Activated CD4-positive, alpha-beta T cell treated with anti-CD3 and anti-CD28 coated beads, Interleukin-2, Interleukin-6, amounts not matched to agents 100 ng/mL and 50 ng/mL, durations not matched to agents 16 hours and 8 hours (primary cell): ENCODE measurements around the gene ZBTB20.

Source experiments
- DNase-seq: peaks from one replicate; pipeline ENCODE4 v3.0.0-alpha.2; 2020

Gene ZBTB20

DNA sequence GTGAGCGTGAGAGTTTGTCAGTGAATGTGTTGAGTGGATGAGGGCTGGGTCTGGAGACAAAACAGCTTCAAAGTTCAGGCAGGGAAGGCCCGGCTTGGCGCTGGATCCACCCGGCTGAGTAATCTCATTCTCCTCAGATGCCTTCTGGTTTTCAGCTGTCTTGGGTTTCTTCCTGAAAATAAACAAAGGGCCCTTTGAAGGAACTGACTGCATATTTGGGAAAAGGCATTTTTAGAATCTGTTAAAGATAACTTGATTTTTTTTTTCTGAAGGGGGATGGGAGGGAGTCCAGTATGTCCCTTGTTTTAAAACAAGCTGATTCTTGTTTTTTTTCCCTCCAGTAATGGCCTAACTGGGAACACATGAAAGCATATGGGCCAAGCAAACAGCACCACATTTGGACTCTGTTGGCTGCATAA lies 766.8 kb downstream of the ZBTB20 start:
- DNase-seq: no peak

DNA sequence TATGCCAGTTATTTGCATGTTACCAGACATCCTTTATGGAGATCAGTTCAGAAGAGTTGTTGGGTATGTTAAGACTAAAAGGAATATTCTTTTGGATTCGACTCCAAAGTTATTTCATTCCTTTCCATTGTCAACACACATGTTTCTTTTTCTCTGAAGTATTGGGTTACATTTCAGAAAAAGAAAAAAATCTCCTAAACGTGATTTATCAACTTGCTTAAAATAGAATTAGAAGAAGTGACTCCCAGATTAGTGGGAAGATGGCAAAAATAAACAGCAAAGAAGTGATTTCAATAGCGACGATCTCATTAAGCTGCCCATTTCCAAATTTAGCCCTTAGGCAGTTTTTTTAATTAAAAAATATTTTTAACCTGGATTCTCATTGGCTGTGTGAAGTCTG lies 767.8 kb downstream of the ZBTB20 start:
- DNase-seq: no peak

DNA sequence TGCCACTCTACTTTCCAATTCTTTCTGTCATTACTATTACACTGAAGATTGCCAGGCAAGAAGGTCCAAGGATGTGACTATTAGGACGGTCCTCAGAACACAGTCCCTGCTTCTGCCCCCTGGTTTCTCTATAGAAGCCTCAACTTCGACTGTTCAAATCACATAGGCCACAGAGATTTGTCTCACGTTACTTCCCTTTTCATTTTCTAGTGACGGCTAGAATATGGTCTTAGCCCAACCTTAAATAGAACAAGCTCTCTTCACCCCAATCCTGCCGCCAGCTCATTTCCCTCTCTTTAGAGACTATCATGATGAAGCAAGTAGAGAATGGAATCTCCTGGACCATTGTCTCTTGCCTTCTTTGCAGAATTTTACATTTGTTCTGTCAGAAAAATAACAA lies 768.3 kb downstream of the ZBTB20 start:
- DNase-seq: no peak

DNA sequence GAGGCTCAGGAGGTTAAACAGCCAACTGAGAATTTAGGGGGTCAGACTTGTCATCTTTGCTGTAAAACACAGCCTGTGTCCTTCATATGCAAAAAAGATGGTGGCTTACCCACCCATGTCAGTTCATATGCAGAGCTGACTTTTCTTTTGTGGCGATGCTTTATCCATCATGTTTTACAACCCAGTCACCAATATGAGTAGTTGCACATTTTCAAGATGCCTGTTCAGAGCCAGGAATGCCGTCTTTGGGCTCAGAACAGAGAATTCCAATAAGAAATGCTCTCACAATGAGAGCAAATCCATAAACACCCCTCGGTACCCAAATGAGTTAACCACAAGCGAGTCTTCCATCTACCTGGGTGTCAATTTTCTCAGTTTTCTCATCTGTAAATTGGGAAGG lies 769.7 kb downstream of the ZBTB20 start:
- DNase-seq: no peak

DNA sequence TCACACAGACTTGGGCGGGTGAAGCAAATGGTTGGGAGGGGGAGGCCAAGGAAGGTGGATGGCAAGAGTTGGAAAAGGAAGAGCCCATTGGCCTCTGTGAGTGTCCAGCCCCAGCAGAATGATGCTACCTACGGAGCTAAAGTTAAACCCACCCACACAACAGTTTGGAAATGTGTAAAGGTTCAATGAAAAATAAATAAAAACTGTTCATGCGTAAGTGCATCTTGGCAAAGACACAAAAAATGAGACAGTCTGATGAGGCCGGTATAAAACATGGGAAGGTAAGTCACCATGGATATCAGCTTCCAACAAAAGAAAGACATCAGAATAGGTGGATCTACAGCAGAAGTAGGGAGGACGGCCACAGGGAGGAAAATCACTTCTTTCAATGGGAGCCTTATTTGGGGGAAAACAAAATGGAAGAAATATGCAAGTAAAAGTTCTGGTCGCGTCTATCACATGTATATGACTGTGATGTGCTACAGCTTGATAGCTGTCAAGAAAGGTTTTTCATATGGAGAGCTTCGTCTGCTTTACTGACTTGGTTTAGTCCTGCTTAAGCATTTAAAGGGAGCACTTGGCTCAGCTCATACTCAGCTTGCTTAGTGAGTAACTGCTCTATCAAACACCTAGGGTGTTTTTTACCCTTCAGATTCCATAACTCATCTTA lies 770.4 kb downstream of the ZBTB20 start:
- DNase-seq: no peak

DNA sequence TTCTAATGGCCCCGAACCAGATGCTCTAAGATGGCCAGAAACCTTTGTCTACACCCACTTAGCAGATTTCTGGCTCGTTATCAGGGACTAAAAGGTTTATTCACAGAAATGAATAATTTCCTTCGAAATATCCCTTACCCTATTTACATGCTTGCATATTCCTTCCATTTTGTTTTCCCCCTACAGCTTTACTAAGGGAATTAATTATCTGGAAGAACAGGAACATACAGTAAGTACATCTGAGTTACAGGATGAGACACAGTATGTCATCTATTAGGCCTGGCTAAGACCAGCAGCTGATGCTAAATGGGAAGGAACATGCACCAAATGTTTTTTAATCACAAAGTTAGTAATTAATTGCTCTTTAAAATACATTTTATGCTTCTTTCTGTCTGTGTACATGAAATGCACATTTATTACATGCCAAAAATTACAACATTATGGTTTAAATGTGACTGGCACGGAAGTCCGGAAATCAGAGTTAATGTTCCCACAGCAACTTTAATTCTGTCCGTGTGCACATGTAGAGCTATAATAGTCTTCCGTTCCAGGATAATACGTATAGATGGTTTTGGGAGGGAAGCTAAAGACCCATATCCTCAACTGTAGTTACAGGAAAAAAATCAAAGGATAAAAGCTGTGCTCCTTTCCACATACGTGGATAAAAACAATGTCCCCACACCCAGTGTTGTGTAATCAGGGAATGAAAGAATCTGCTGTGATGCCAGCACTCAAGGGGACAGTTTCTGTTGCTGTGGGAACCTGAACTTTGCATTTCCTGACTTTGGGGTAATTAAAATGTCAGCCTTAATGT lies 771.3 kb downstream of the ZBTB20 start:
- no peak for DNase-seq

DNA sequence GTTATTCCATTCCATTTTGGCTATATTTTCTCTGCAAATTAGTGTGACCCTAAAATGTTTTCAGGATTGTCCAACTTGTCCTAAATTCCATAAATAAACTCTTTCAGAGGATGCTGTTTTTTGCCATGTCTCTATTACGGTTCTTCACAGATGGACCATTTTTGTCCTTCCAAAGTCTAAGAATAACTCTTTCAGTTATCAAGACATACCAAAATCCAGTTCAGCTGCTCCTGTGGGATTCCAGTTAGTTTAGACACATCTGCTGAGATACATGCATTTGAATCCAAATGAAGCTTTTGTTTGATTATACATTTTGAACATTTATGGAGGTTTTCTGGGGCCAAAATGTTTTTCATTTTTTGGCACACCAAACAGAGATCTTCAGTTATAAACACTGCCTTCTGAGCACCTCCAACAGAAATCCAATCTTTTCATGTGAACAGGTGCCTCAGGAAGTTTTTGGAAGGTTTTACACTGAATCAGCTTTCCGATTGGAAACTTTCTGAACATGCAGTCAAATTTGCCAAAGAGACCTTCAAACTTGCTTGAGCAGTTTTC lies 772.6 kb downstream of the ZBTB20 start:
- no peak for DNase-seq

DNA sequence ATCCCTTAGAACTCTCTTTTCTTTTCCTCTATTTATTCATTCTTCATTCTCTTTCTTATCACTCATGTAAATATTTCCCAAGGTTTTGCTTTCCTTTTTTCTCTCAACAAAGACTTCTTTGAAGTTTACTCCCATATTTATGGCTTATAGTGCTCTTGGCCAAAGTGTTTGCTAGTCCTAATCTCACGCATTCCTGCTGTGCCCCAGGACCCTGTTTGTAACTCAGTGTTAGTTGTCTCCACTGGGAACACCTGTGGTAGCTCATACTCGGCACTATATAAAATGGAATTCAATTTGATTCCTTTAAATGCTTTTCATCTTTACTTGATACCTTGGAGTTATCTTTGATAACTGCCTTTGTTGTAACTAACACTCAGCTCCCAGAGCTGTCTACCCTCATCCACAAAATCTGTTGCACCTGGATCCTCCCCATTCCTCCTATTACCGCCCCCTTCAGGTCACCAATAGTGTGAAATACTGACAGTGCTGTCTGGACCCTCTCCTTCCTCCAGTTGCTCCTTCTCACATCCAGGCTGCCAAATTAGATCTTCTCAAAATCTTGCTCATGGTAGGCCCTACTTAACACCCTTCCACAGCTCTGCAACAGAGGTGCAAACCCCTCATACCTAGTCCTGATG lies 776.4 kb downstream of the ZBTB20 start:
- peak; percentile 12 for DNase-seq

DNA sequence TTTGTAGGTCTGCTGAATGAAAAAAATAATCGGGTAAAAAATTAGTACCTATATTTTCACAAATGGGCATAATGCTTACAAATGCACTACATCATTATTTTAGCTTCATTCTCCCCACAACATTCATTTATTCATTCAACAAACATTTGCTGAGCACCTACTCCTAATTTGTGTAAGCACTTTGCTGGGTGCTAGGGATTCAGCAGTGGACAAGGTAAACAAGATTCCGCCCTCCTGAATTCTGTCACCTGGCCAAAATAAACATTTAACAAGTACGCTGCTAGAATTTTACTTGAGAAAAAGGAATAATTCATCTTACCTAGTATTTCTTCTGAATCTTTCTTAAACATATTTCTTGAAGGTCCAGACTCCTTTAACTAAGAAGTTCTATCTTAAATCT lies 781.2 kb downstream of the ZBTB20 start:
- no peak for DNase-seq

DNA sequence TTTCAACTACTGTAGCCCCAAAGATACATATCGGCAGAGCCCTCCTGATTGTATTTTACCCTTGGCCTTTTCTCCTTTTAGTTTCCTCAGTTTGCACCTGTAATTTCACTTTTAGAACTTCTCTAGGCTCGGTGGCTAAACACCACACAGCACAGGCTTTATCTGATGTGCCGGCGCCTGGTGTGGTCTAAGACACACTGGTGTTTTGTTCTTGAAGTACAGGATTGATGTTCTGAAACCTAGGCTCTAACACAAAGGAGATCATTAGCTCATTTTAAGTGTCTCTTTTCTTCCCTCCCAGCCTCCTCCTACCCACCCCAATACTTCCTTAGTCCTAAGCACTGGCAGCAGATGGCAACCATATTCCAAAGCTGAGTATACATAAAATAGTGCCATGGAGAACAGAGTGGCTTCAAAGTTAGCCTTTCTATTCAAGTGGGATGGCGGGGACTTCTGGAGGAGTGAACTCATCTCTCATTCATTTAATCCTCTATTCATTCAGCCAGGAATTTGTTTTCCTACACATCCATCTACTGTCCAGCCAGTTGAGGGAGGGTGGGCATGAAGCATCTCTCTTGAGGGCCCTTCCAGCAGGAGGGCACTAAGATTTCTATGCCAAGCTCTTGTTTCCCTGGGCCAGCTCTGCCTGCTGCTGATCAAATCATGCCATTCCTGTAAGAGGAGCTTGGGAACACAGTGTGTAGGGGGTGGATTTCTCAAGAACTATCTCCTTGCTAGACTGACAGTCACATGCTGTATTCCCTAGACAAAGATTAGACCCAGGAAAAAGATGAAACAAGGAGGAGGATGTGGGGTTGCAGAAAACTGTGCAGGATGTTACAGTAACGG lies 782.1 kb downstream of the ZBTB20 start:
- no peak for DNase-seq

DNA sequence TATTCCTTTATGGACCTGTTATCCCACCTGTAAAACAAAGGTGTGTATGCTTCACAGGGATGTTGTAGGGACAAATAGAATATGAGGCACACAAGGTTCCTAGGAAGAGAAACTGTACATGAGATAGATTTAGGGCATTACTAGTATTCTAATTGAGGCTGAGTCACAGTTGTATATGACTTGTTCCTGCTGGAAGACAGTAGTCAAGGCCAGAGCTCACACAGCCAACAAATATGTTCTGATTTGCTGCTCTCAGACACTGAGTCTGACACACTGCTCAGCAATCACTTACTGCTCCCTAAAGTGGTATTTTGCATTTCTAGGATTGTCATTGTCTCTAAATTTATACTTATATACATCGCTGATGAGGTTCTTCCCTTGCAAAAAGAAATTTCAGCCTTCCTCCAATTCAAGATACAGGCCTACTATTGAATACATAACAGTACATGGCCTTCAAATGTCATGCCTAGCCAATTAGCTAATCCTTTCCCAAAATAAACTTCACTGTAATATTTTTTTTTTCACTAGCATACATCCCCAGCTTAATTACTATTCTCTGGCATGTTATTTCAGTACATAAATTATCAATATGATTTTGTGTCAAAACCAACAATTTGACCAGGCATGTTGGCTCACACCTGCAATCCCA lies 783.4 kb downstream of the ZBTB20 start:
- no peak for DNase-seq

DNA sequence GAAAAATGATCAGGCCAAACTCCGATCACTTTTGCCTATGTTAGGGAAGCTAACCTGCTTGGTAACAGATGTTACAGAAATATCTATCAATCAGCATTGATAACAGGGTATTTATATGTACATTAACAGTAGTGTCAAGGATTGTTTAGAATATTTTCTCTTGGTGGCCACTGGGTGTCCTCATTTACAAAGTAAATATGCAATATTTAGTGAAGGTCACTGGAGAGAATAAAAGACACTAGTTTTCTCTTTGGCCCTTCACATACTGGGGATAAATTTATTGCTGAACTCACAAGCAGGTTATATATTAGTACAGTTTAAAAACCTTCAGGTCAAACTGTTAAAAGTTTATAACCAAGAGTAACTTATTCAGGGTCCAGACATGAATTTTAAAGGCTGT lies 784.3 kb downstream of the ZBTB20 start:
- peak; percentile 20 for DNase-seq

DNA sequence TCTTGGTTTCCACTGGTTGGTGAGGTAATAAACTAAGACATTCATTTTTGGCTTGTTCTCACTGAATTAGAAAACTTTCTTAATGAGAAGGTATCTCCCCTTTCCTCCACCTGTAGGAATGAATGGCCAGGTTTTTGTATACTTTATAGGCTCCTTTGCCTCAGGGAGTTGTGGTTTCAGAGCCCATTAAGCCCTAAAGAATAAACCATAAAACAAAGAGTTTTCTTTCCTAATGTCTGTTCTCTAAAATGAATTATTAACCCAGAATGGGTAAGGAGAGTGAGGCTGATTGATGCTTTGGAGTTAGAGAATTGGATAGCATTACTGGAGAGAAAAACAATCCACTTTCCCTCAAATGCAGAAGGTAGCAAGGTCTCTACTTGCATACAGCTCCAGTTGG lies 785.7 kb downstream of the ZBTB20 start:
- no peak for DNase-seq

DNA sequence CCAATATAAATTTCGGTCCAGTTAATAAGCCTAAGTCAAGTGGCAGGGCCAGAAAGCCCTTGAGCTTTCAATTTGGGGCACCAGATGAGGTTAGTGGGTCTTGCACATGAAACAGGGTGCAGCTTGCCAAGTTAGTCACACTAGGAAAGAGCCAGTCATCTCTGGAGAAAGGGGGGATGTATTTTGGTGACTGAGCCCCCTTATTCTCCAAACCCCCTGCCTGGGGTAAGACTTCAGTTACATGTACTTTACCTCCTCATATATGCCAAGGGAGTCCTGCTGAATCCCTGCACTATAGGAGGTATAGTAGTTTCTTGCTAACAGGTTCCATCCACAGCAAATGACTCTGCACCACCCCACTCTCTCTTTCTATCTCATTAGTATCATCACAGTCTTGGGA lies 790.6 kb downstream of the ZBTB20 start:
- no peak for DNase-seq

DNA sequence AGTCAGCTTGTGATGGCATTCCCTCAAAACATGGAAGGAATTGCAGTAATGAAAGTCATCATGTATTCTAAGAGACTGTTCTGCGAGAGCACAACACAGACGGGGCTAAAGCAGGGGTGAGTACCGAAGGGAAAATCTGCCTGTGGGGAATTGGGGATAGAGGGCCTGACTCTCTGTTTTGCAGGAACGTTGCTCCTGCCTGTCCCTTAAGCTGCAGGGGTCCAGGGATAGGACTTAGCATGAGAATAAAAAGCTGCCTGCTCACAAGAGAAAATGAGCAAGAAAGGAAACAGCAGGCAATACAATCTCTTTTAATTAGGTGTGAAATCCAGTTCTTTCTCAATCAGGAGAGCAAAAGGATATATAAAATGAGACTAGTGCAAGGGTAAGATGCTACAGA lies 791.0 kb downstream of the ZBTB20 start:
- DNase-seq: no peak

DNA sequence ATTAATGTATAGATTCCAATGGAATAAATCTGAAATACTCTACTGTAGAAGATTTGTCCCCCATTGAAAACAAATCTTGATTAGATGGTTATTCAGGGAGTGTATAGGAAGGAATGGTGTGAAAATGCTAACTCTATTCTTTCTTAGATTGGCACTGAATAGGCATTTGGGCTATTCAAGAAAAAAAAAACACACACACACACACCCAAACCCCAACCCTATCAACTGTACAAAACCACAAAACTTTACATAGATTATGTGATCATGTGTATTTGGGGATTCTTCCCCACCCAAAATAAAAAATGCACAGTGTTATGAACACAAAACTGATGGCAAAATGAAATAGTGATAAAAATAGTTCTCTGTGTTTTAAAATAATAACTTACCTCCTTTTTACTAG lies 791.4 kb downstream of the ZBTB20 start:
- DNase-seq: no peak

DNA sequence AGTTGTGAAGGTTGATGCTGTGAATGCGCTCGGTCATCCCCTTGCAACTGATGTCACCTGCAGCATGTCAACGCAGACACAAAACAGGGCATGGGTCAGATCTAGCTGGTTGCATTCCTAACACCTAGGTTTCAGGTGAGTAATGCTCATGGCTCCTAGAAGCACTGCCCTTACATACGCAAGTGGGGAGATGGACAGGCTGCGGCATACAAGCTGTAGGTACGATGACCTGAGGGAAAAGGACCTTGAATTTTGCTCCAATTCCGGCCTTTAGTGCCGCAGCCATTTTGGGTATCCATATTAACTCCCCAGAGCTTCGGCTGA lies 795.3 kb downstream of the ZBTB20 start:
- DNase-seq: no peak

DNA sequence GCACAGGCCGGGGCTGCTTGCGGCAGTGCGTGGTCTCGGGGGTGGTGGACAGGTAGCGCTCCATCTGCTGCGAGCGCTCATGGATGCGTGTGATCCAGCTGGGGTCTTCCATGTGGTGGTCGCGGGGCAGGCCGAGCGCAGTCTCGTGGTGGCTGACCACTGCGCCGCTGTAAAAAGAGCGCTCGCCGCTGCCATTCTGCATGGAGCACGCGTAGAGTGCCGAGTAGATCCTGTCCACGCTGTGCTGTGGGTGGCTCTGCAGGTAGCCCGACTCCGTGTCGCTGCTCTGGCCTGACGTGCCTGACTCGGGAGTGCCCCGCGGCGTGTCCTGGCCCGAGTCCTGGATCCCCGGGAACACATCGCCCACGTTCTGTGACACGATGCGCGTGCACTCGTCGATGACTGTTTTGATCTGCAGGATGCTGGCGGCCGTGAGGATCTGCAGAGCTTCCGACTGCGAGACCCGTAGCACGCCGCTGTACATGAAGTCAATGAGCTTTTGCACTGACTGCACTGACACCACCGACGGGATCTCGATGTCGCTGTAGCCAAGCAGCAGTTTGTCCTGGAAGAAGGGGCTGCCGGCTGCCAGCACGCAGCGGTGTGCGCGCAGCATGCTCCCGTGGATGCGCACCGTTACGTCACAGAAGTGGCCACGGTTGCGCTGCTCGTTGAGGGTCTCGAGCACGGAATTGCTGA lies 795.8 kb downstream of the ZBTB20 start:
- DNase-seq: no peak

DNA sequence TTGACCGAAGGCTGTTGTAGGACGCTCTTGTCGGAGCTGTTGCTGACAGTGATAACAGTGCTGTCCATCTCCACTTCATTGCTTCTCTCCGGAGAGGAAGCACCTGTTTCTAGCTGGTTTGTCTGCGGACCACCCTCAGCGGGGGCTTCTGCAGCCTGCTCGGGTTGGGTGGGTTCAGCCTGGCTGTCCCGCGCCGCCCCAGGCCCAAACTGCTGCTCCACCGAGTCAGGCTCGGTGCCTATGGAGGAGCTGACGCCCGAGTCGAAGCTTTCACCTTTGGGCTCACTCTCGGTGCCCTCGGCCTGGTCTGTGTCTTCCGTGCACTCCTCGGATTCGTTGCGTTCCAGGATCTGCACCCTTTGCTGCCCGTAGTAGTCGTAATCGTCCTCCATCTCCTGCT lies 796.4 kb downstream of the ZBTB20 start:
- DNase-seq: no peak

DNA sequence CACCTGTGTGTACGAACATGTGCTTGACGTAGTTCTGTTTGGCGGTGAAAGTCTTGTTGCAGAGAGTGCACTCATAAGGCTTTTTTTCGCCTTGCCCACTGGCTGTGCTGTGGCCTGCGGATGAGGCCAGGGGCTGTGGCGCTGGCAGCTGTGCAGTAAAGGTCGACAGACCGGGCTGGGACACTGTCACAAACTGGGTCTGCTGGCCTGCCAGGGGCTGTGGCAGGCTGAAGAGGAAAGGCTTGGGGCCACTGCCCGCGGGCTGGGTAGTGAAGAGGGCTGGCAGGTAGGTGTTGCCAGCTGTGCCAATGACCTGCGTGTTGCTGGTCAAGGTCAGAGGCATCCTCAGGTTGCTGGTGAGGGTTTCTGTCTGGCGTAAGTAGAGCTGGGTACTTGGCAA lies 796.8 kb downstream of the ZBTB20 start:
- no peak for DNase-seq

DNA sequence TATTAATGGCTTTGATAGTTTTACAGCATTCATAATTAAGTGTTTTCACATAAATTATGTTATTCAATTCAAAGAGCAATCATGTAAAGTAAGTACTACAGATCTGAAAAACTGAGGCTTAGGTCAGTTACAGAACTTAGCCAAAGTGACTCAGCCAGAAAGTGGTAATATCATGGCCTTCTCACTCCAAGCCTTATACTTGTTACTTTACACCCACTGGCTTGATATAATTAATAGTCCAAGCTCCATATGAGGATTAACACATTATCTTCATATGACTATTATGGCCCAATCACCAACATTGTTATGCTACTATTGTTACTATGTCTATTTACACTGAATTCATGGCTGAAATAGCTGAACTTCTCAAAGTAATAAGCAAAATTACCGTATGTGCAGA lies 802.6 kb downstream of the ZBTB20 start:
- no peak for DNase-seq
